HepG2 (cell line): ENCODE results near the gene RBBP8NL. TPM values are rescaled to one million over a fixed set of nuclear protein-coding genes. Genes with fewer than 3 reads are reported as not detected.

Experiments
- ATF2 ChIP-seq: sonication (generic); formaldehyde crosslinking; IDR thresholded peaks from 2 replicates; pipeline ENCODE4 v1.4.0; 2020; ENCODE audit warnings: missing genetic modification reagents
- DMAP1 ChIP-seq: IDR thresholded peaks from 2 replicates; pipeline ENCODE4 v1.6.1; 2016
- GATAD2A ChIP-seq: IDR thresholded peaks from 2 replicates; pipeline ENCODE4 v1.6.1; 2016
- MIER3 ChIP-seq: IDR thresholded peaks from 2 replicates; pipeline ENCODE4 v1.6.1; 2016; ENCODE audit warnings: missing compliant biosample characterization, borderline replicate concordance
- SP5 ChIP-seq: IDR thresholded peaks from 2 replicates; pipeline ENCODE4 v1.6.1; 2016; ENCODE audit warnings: low read depth, borderline replicate concordance
- TRAFD1 ChIP-seq: sonication (generic); formaldehyde crosslinking; IDR thresholded peaks from 2 replicates; pipeline ENCODE4 v1.5.1; 2020; ENCODE audit warnings: missing genetic modification reagents, mild to moderate bottlenecking, borderline replicate concordance
- TSC22D2 ChIP-seq: sonication (generic); formaldehyde crosslinking; IDR thresholded peaks from 2 replicates; pipeline ENCODE4 v1.5.1; 2020; ENCODE audit warnings: missing genetic modification reagents, mild to moderate bottlenecking, borderline replicate concordance
- ZBED4 ChIP-seq: sonication (generic); formaldehyde crosslinking; IDR thresholded peaks from 2 replicates; pipeline ENCODE4 v1.4.0; 2020; ENCODE audit warnings: missing genetic modification reagents, borderline replicate concordance
- ZBTB20 ChIP-seq: sonication (generic); formaldehyde crosslinking; IDR thresholded peaks from 2 replicates; pipeline ENCODE4 v1.8.1; 2023; ENCODE audit warnings: missing genetic modification reagents, low read depth, mild to moderate bottlenecking, borderline replicate concordance
- ZNF142 ChIP-seq: sonication (generic); formaldehyde crosslinking; IDR thresholded peaks from 2 replicates; pipeline ENCODE4 v1.4.0; 2020; ENCODE audit warnings: missing genetic modification reagents
- ZNF275 ChIP-seq: sonication (generic); formaldehyde crosslinking; IDR thresholded peaks from 2 replicates; pipeline ENCODE4 v1.8.0; 2022; ENCODE audit warnings: missing genetic modification reagents, mild to moderate bottlenecking, inconsistent platforms, borderline replicate concordance
- ZNF558 ChIP-seq: sonication (generic); formaldehyde crosslinking; IDR thresholded peaks from 2 replicates; pipeline ENCODE4 v1.9.0; 2022; ENCODE audit warnings: mild to moderate bottlenecking, missing genetic modification reagents, borderline replicate concordance
- ZNF576 ChIP-seq: sonication (generic); formaldehyde crosslinking; IDR thresholded peaks from 2 replicates; pipeline ENCODE4 v1.4.0; 2020; ENCODE audit warnings: mild to moderate bottlenecking, missing genetic modification reagents
- polyA plus RNA-seq, 8 experiments: library from polyadenylated mRNA; depleted of rRNA in 3 of 8; stranded (reverse) in 7 of 8; unstranded in 1 of 8; fragments of >200 nt; fragmentation: Illumina TruSeq in 4 of 8; extraction: Trizol in 4 of 8; gene quantifications; 2 replicates each; pipeline versions ENCODE4 v1.2.1 to v1.2.3, GENCODE V29; 2011 to 2016; ENCODE audit warnings: low read depth in 4 of 8, missing spikeins in 1 of 8, mixed read lengths in 1 of 8; ENCODE audit not compliant: insufficient read depth in 1 of 8
- total RNA-seq, 5 experiments: library from RNA; depleted of rRNA; stranded (reverse); fragments of >200 nt; fragmentation: Illumina TruSeq; extraction: Trizol; gene quantifications; 2 replicates each; pipeline ENCODE4 v1.2.3, GENCODE V29; 2016; ENCODE audit warnings: low read depth in 1 of 5

RBBP8NL gene
- total and polyA plus RNA-seq, 2 of the 13 experiments (the other 11 are each of a cell fraction or from before 2014, with no cell fraction given), result 0.69 to 0.86 TPM

GRCh38 chr20:62409931-62410745 is 17.2 kb downstream of the RBBP8NL start (continued):
- TF ChIP-seq ZNF142 (CRISPR knock-in tag) (no peak), TRAFD1 (CRISPR knock-in tag) (no peak), ZNF558 (CRISPR knock-in tag) (peak; percentile 65; the same call in 1 of the 2 replicates), ZBED4 (no peak), ZBTB20 (CRISPR knock-in tag) (no peak; the same call in 1 of the 2 replicates), DMAP1 (CRISPR knock-in tag) (no peak), GATAD2A (CRISPR knock-in tag) (peak; percentile 32; the same call in 1 of the 2 replicates), ZNF275 (no peak), SP5 (CRISPR knock-in tag) (no peak), ZNF576 (CRISPR knock-in tag) (no peak), TSC22D2 (CRISPR knock-in tag) (no peak), MIER3 (no peak), ATF2 (CRISPR knock-in tag) (no peak)
